H54 (cell line): Measurements from ENCODE around the gene CHIT1.

Experiments
- DNase-seq: peaks from one replicate; pipeline ENCODE4 v3.0.0; 2011; ENCODE audit warnings: low spot score, mixed read lengths; ENCODE audit not compliant: insufficient read length
- FAIRE-seq: peaks from 3 replicates; lab custom pipeline; 2011; peaks lifted over from hg19 to GRCh38; lab: Jason Lieb, UNC
- POLR2A ChIP-seq: IDR thresholded peaks from 2 replicates; pipeline ENCODE4 v1.6.1; 2011; ENCODE audit warnings: low read depth, mild to moderate bottlenecking, low read length

CHIT1 gene

GRCh38 chr1:203167026-203167912 is 62.2 kb downstream of the CHIT1 start:
- FAIRE-seq, result no peak
- TF ChIP-seq POLR2A, result no peak
- no peak for DNase-seq

- TF ChIP-seq POLR2A, result no peak
- no peak for FAIRE-seq
- DNase-seq, result no peak
These were observed 63.1 kb downstream of the CHIT1 start for GRCh38 chr1:203166192-203166940.
